Tibial nerve (tissue), 4 donors: Measurements from ENCODE around the gene CDK5RAP3.

Experiments
- EP300 ChIP-seq, 2 donors: sonication (generic); formaldehyde crosslinking; IDR thresholded peaks; one replicate each; pipeline ENCODE4 v1.6.1; 2017; ENCODE audit warnings: antibody characterized with exemption in 2 of 2, mild to moderate bottlenecking in 1 of 2
- TF ChIP-seq, protein P1 (sequence below), 5 experiments: fragments of 200-600 bp in 3 of 5; fragments of 450-650 bp in 2 of 5; sonication (generic) in 3 of 5; IDR thresholded peaks; one replicate each; pipeline ENCODE4 v1.5.1; 2016 to 2019; ENCODE audit warnings: antibody characterized with exemption in 5 of 5, mild to moderate bottlenecking in 3 of 5, moderate library complexity in 2 of 5

- TF ChIP-seq, protein P1, sequence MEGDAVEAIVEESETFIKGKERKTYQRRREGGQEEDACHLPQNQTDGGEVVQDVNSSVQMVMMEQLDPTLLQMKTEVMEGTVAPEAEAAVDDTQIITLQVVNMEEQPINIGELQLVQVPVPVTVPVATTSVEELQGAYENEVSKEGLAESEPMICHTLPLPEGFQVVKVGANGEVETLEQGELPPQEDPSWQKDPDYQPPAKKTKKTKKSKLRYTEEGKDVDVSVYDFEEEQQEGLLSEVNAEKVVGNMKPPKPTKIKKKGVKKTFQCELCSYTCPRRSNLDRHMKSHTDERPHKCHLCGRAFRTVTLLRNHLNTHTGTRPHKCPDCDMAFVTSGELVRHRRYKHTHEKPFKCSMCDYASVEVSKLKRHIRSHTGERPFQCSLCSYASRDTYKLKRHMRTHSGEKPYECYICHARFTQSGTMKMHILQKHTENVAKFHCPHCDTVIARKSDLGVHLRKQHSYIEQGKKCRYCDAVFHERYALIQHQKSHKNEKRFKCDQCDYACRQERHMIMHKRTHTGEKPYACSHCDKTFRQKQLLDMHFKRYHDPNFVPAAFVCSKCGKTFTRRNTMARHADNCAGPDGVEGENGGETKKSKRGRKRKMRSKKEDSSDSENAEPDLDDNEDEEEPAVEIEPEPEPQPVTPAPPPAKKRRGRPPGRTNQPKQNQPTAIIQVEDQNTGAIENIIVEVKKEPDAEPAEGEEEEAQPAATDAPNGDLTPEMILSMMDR (IDR thresholded peaks at IDR 0.05) = no peak
- TF ChIP-seq EP300 (IDR thresholded peaks at IDR 0.05) = no peak
Observed at GRCh38 chr17:48012654-48013053, 41.7 kb downstream of the CDK5RAP3 start.
